DOHH2 (cell line): Measurements from ENCODE around the gene GAGE10.

ENCODE experiments used
- H3F3A ChIP-seq: fragments of 200-600 bp; sonication (generic), shearing (Covaris generic); 2 replicates; pipeline ENCODE4 v1.6.0; 2016; ENCODE audit warnings: antibody characterized with exemption, mild to moderate bottlenecking; ENCODE audit not compliant: control insufficient read depth, insufficient read depth
- H3K27ac ChIP-seq: fragments of 200-600 bp; sonication (generic); 2 replicates; pipeline ENCODE4 v1.5.1; 2014; ENCODE audit warnings: low read depth, mild to moderate bottlenecking, low read length, moderate library complexity
- H3K27me3 ChIP-seq: fragments of 200-600 bp; sonication (generic); 2 replicates; pipeline ENCODE4 v1.6.1; 2014; ENCODE audit warnings: mild to moderate bottlenecking, low read length, mixed read lengths; ENCODE audit not compliant: control insufficient read depth
- H3K36me3 ChIP-seq: fragments of 200-600 bp; sonication (generic); 2 replicates; pipeline ENCODE4 v1.6.1; 2014; ENCODE audit warnings: mild to moderate bottlenecking, low read length, moderate library complexity, mixed read lengths; ENCODE audit not compliant: control insufficient read depth
- H3K4me1 ChIP-seq: fragments of 200-600 bp; sonication (generic); 2 replicates; pipeline ENCODE4 v1.6.1; 2014; ENCODE audit warnings: mild to moderate bottlenecking, low read length, mixed read lengths; ENCODE audit not compliant: control insufficient read depth
- H3K4me2 ChIP-seq: fragments of 200-600 bp; sonication (generic); 2 replicates; pipeline ENCODE4 v1.6.0; 2014; ENCODE audit warnings: mild to moderate bottlenecking, low read length, moderate library complexity
- H3K4me3 ChIP-seq: fragments of 200-600 bp; sonication (generic); 2 replicates; pipeline ENCODE4 v1.5.1; 2014; ENCODE audit warnings: mild to moderate bottlenecking, low read length, mixed read lengths
- H3K79me2 ChIP-seq: fragments of 200-600 bp; sonication (generic); 2 replicates; pipeline ENCODE4 v1.6.1; 2014; ENCODE audit warnings: mild to moderate bottlenecking, low read length, mixed read lengths; ENCODE audit not compliant: control insufficient read depth
- H3K9me2 ChIP-seq: fragments of 200-600 bp; sonication (generic); replicated peaks from 2 replicates; pipeline ENCODE4 v1.6.1; 2014; ENCODE audit warnings: mild to moderate bottlenecking, low read length, mixed read lengths; ENCODE audit not compliant: control insufficient read depth
- H3K9me3 ChIP-seq: fragments of 200-600 bp; sonication (generic); 2 replicates; pipeline ENCODE4 v1.6.1; 2014; ENCODE audit warnings: antibody characterized with exemption, low read length, mixed read lengths; ENCODE audit not compliant: control insufficient read depth, insufficient read depth
- H4K20me1 ChIP-seq: fragments of 200-600 bp; sonication (generic); 2 replicates; pipeline ENCODE4 v1.6.0; 2014; ENCODE audit warnings: low read depth, mild to moderate bottlenecking, antibody characterized with exemption, low read length, moderate library complexity; ENCODE audit not compliant: control insufficient read depth, insufficient read depth
- EZH2phosphoT487 ChIP-seq: fragments of 200-600 bp; sonication (generic); IDR thresholded peaks from 2 replicates; pipeline ENCODE4 v1.6.1; 2017; ENCODE audit warnings: borderline replicate concordance, mild to moderate bottlenecking, antibody characterized with exemption, low read length, moderate library complexity, mixed read lengths
- TF ChIP-seq, protein P1 (sequence below): fragments of 200-600 bp; sonication (generic); IDR thresholded peaks from one replicate; pipeline ENCODE4 v1.5.1; 2014; ENCODE audit warnings: antibody characterized with exemption, mild to moderate bottlenecking, low read depth, low read length; ENCODE audit not compliant: poor library complexity, severe bottlenecking

Gene GAGE10

DNA sequence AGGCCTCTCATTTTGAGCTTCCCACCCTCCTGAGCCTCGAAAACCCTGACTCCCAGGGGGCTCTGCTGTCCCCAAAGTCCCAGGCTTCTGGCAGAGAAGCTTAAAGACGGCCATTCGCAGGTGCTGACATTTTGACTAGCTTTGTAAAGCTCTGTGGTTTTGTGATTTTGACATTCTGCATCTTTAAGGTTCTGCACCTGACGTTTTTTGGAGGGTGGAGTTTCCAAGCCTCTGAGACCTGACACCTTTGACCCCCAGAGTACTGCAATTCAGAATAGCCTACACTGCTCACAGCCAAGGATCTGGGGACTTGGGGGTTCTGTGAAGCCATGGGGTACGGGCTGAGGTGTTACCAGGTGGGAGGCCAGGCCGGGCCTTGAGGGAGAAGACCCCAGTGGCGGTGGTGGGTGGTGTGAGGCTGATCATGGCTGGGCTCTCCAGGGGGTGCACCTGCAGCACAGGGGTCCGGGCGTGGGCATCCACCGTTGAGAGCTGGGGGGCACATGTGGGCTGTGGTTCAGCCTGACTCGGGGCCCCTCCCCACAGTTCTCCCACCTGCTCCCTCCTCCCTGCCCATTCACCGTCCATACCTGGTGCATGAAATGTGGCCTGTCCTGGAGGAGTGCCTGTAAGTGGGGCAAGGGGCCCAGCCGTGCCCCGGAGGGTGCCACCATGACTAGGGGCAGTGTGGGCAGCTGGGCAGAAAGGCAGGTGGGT is 46.2 kb upstream of the GAGE10 start:
- no peaks in the 10 kb centered on the region for H3K9me2 ChIP-seq
- H3K4me1 ChIP-seq: no peaks in the 10 kb centered on the region
- H3K4me3 ChIP-seq: no peak overlapping the region
- no peaks in the 10 kb centered on the region for H3K27me3 ChIP-seq
- no peaks in the 10 kb centered on the region for H4K20me1 ChIP-seq
- H3K36me3 ChIP-seq: no peaks in the 10 kb centered on the region
- H3F3A ChIP-seq: no peaks in the 10 kb centered on the region
- no peaks in the 10 kb centered on the region for H3K9me3 ChIP-seq
- no peak overlapping the region for H3K27ac ChIP-seq
- no peak overlapping the region for H3K4me2 ChIP-seq
- TF ChIP-seq, protein P1, sequence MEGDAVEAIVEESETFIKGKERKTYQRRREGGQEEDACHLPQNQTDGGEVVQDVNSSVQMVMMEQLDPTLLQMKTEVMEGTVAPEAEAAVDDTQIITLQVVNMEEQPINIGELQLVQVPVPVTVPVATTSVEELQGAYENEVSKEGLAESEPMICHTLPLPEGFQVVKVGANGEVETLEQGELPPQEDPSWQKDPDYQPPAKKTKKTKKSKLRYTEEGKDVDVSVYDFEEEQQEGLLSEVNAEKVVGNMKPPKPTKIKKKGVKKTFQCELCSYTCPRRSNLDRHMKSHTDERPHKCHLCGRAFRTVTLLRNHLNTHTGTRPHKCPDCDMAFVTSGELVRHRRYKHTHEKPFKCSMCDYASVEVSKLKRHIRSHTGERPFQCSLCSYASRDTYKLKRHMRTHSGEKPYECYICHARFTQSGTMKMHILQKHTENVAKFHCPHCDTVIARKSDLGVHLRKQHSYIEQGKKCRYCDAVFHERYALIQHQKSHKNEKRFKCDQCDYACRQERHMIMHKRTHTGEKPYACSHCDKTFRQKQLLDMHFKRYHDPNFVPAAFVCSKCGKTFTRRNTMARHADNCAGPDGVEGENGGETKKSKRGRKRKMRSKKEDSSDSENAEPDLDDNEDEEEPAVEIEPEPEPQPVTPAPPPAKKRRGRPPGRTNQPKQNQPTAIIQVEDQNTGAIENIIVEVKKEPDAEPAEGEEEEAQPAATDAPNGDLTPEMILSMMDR: no peak
- TF ChIP-seq EZH2phosphoT487: no peak
- no peaks in the 10 kb centered on the region for H3K79me2 ChIP-seq

DNA sequence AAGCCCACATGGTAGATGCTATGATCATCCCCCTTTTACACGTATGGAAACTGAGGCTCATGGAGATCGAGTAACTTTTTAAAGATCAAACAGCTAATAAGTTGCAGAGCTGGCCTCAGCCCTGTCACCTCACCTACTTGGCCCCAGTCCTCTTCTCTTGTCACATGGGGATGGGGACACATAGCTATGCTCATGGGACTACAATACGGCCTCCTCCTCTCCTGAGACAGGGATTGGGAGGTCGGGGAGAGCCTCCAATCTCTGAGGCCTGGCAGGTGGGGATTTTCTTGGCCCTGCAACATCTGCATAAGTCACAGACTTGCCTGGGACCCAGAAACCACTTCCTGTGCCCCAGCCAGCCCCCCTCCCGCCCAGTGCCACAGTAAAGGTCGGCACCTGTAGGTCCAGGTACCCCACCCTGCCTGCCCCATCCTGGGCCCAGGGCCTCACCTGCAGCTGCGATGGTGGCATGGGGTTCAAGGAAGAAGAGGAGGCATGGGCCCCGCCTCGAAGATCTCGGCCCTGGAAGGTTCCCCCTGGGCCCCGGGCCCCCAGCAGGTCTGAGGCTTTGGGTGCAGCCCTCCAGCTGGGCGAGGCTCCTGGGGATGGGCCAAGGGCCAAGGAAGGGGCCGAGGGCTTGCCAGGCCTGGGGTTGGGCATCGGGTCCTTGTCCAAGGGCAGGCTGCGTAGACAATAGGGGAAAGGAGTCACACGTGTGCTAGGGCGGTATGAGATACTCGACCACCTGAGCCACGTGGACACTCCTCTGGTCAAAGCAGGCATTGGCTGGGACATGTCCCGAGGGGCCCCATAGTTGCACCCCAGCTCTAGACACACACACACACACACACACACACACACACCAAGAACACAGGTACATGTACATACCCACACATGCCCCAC is 45.3 kb upstream of the GAGE10 start:
- Histone ChIP-seq H3K4me2 (no peak overlapping the region), H3F3A (no peaks in the 10 kb centered on the region)
- TF ChIP-seq, protein P1: no peak
- TF ChIP-seq EZH2phosphoT487: no peak

DNA sequence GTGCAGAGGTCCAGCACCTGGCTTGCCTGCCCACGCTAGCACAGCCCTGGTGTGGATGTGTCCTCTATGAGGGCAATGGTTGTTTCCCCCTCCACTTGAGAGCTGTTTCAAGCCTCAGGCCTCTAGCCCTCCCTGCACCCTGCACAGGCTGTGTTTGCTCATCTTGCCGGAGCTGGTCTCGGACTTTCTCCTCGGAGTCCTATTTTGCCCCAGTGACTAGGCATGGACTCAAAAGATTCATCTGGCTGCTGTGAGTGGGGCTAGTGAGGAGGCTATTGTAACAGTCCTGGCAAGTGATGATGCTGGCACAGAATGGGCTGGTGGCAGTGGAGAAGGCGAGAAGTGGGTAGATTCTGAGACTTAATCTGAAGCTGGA is 44.7 kb upstream of the GAGE10 start:
- Histone ChIP-seq H4K20me1 (no peaks in the 10 kb centered on the region), H3K4me2 (no peak overlapping the region), H3F3A (no peaks in the 10 kb centered on the region), H3K36me3 (no peaks in the 10 kb centered on the region), H3K4me1 (no peaks in the 10 kb centered on the region), H3K4me3 (no peak overlapping the region), H3K79me2 (no peaks in the 10 kb centered on the region), H3K27ac (no peak overlapping the region), H3K27me3 (no peaks in the 10 kb centered on the region), H3K9me2 (no peaks in the 10 kb centered on the region), H3K9me3 (no peaks in the 10 kb centered on the region)
- TF ChIP-seq, protein P1: no peak
- no peak for TF ChIP-seq EZH2phosphoT487

More for the DNA sequence above, 45.3 kb upstream of the GAGE10 start:
- Histone ChIP-seq H3K9me3 (no peaks in the 10 kb centered on the region), H3K27me3 (no peaks in the 10 kb centered on the region), H3K4me1 (no peaks in the 10 kb centered on the region), H3K36me3 (no peaks in the 10 kb centered on the region), H3K9me2 (no peaks in the 10 kb centered on the region), H4K20me1 (no peaks in the 10 kb centered on the region), H3K79me2 (no peaks in the 10 kb centered on the region), H3K27ac (no peak overlapping the region), H3K4me3 (no peak overlapping the region)
